T-cell (primary cell): Measurements from ENCODE around the gene LCK. TPM values are rescaled to one million over a fixed set of nuclear protein-coding genes. Genes with fewer than 3 reads are reported as not detected.

Experiments
- ATAC-seq, 4 experiments: fragments of 200-7000 bp in 3 of 4; fragments of 150-1000 bp in 1 of 4; cut with Tn5 transposase; replicated peaks in 1 of 4; 1 replicate in 3 of 4; 2 replicates in 1 of 4; pipeline ENCODE4 v1.10.0; 2021; ENCODE audit warnings: moderate library complexity in 3 of 4, mild to moderate bottlenecking in 2 of 4, moderate number of reproducible peaks in 1 of 4
- CTCF ChIA-PET, 2 donors: fragments of 300-600 bp; sonication (Branson Sonifier 250); formaldehyde crosslinking; loops; one replicate each; lab custom pipeline; 2022; ENCODE audit warnings: antibody characterized with exemption in 2 of 2; lab: Charles Lee
- POLR2A ChIA-PET, 2 donors: fragments of 300-600 bp; sonication (Branson Sonifier 250); formaldehyde crosslinking; loops; one replicate each; lab custom pipeline; 2022; ENCODE audit warnings: antibody characterized with exemption in 2 of 2; lab: Charles Lee
- DNase-seq, 35 experiments: peaks; one replicate each; pipeline versions ENCODE4 v3.0.0 to v3.0.0-alpha.2; 2013 to 2023
- H3K27ac ChIP-seq: one replicate; pipeline ENCODE4 v1.5.1; 2013; ENCODE audit warnings: low read length
- H3K27me3 ChIP-seq, 2 experiments: replicated peaks in 1 of 2; 1 replicate in 1 of 2; 2 replicates in 1 of 2; pipeline versions ENCODE4 v1.6.1 to v1.7.0; 2013; ENCODE audit warnings: low read length in 1 of 2, mixed read lengths in 1 of 2; ENCODE audit not compliant: control insufficient read depth in 2 of 2, insufficient read depth in 2 of 2; ENCODE audit errors: extremely low read depth in 1 of 2
- H3K36me3 ChIP-seq, 2 donors: 1 replicate in 1 of 2; 2 replicates in 1 of 2; pipeline versions ENCODE4 v1.6.1 to v1.7.0; 2013; ENCODE audit warnings: low read length in 1 of 2; ENCODE audit not compliant: control insufficient read depth in 2 of 2, insufficient read depth in 1 of 2; ENCODE audit errors: extremely low read depth in 1 of 2
- H3K4me1 ChIP-seq, 2 experiments: 1 replicate in 1 of 2; 2 replicates in 1 of 2; pipeline versions ENCODE4 v1.6.1 to v1.7.0; 2013; ENCODE audit warnings: low read length in 2 of 2, mixed read lengths in 1 of 2; ENCODE audit not compliant: insufficient read depth in 2 of 2, control insufficient read depth in 1 of 2; ENCODE audit errors: extremely low read depth in 1 of 2
- H3K4me3 ChIP-seq, 2 donors: 1 replicate in 1 of 2; 2 replicates in 1 of 2; pipeline versions ENCODE4 v1.5.1 to v1.7.0; 2013; ENCODE audit warnings: mild to moderate bottlenecking in 2 of 2, low read length in 1 of 2, moderate library complexity in 1 of 2; ENCODE audit not compliant: control insufficient read depth in 1 of 2; ENCODE audit errors: extremely low read depth in 1 of 2
- H3K9me3 ChIP-seq: 2 replicates; pipeline ENCODE4 v1.7.0; 2013
- H3K27ac Mint-ChIP-seq, 2 donors: one replicate each; pipeline ENCODE4 v1.8.0; 2020 to 2021; ENCODE audit warnings: mild to moderate bottlenecking in 2 of 2, mixed read lengths in 2 of 2
- H3K27me3 Mint-ChIP-seq, 2 donors: one replicate each; pipeline ENCODE4 v1.8.0; 2021 to 2022; ENCODE audit warnings: mixed read lengths in 2 of 2
- H3K36me3 Mint-ChIP-seq: one replicate; pipeline ENCODE4 v1.8.0; 2021; ENCODE audit warnings: mixed read lengths
- H3K4me1 Mint-ChIP-seq, 3 donors: one replicate each; pipeline ENCODE4 v1.8.0; 2020 to 2022; ENCODE audit warnings: mixed read lengths in 3 of 3, mild to moderate bottlenecking in 1 of 3
- H3K4me3 Mint-ChIP-seq, 3 donors: one replicate each; pipeline ENCODE4 v1.8.0; 2020 to 2022; ENCODE audit warnings: mild to moderate bottlenecking in 3 of 3, mixed read lengths in 3 of 3, moderate library complexity in 3 of 3
- H3K9me3 Mint-ChIP-seq, 3 donors: one replicate each; pipeline ENCODE4 v1.8.0; 2020 to 2022; ENCODE audit warnings: mixed read lengths in 3 of 3
- WGBS: methylation state at CpG from one replicate; pipeline ENCODE4 v1.1.5; 2013; ENCODE audit warnings: missing lambda C conversion rate; ENCODE audit not compliant: insufficient coverage; 5-methylcytosine and 5-hydroxymethylcytosine counted together
- total RNA-seq, 35 experiments: library from RNA in 6 of 35; stranded (reverse) in 6 of 35; fragments of 120-200 nt in 1 of 35; gene quantifications; one replicate each; pipeline versions ENCODE4 v1.2.1 to v1.2.4 and lab custom pipeline; 2013 to 2026

Gene LCK
- total RNA-seq, 5 donors from 2014 or later (not counting 1 experiment from before 2014, with no cell fraction given) = 341 to 489 (median 428) TPM

- DNase-seq (peak; percentile 76 to 95 (median 88)), ATAC-seq (peak; percentile 95 to 98 (median 96))
- H3K4me3 Mint-ChIP-seq = peak within 1 kb of the TSS; percentile 90 to 96 (median 94)
- Histone ChIP-seq H3K27me3 (no peaks in the 10 kb centered on the region), H3K27ac (peak within 1 kb of the TSS; percentile 97), H3K9me3 (no peaks in the 10 kb centered on the region), H3K4me3 (peak within 1 kb of the TSS; percentile 89 to 98), H3K36me3 (peaks cover 11 to 36% of the 10 kb centered on the region in 2 donors), H3K4me1 (peaks cover 21 to 33% of the 10 kb centered on the region in 2 experiments)
- H3K9me3 Mint-ChIP-seq = no peaks in the 10 kb centered on the region
- H3K27ac Mint-ChIP-seq = peak within 1 kb of the TSS; percentile 92 to 97
- peaks cover 24 to 54% (median 45%) of the 10 kb centered on the region in 3 donors for H3K4me1 Mint-ChIP-seq
- ChIA-PET CTCF (interaction anchor here in 1 of 2 donors (0.6 to 0.8 kb wide), 2 partner anchors 26 to 162 kb away, joined by 3 read pairs; no protein-coding TSS in a partner anchor), POLR2A (interaction anchor here in 1 of 2 donors (0.6 kb wide), 1 partner anchor 43 kb away, joined by 6 read pairs; no protein-coding TSS in a partner anchor)
- H3K36me3 Mint-ChIP-seq = peaks cover 22% of the 10 kb centered on the region
- H3K27me3 Mint-ChIP-seq = no peaks in the 10 kb centered on the region
- under 1% methylated on average over 28 of the region's 46 CpGs for WGBS
These were observed 28.9 kb upstream of the LCK start, which contains the start of the genes EIF3I and TMEM234 for GRCh38 chr1:32221980-32222755. EIF3I (plus strand) TSS chr1:32222407; CDS start chr1:32222442, 35 bp downstream. TMEM234 (minus strand) TSS chr1:32222353; CDS start chr1:32222322, 31 bp downstream.

- POLR2A ChIA-PET = interaction anchor here (0.6 to 1.2 kb wide), 5 partner anchors 17 to 171 kb away, joined by 3 to 4 read pairs (median 4); partner anchors contain the start of gene BSDC1 (in 1 of the 2)
- Histone ChIP-seq H3K27me3 (no peaks in the 10 kb centered on the region), H3K36me3 (peaks cover 16 to 47% of the 10 kb centered on the region in 2 donors), H3K27ac (no peak overlapping the region), H3K4me3 (no peak overlapping the region), H3K4me1 (peaks cover 21 to 33% of the 10 kb centered on the region in 2 experiments), H3K9me3 (no peaks in the 10 kb centered on the region)
- CTCF ChIA-PET = interaction anchor here in 1 of 2 donors (1.0 kb wide), 1 partner anchor 25 kb away, joined by 4 read pairs; no protein-coding TSS in a partner anchor
- Mint-ChIP-seq H3K4me3 (peak overlapping the region; percentile 90 to 96 (median 94)), H3K27ac (peak overlapping the region; percentile 66 to 97), H3K36me3 (peaks cover 33% of the 10 kb centered on the region), H3K9me3 (no peaks in the 10 kb centered on the region), H3K4me1 (peaks cover 24 to 56% (median 50%) of the 10 kb centered on the region in 3 donors), H3K27me3 (no peaks in the 10 kb centered on the region)
- no peak for DNase-seq
- no peak for ATAC-seq
- WGBS = 93% methylated on average over 3 of the region's 3 CpGs
These were observed 27.4 kb upstream of the LCK start for GRCh38 chr1:32223683-32224082.

- Mint-ChIP-seq H3K36me3 (peaks cover 34% of the 10 kb centered on the region), H3K4me1 (peaks cover 24 to 56% (median 50%) of the 10 kb centered on the region in 3 donors), H3K27ac (peak overlapping the region; percentile 48 to 66), H3K4me3 (peak overlapping the region; percentile 64 to 94 (median 90)), H3K9me3 (no peaks in the 10 kb centered on the region), H3K27me3 (no peaks in the 10 kb centered on the region)
- Histone ChIP-seq H3K4me3 (no peak overlapping the region), H3K4me1 (peaks cover 21 to 33% of the 10 kb centered on the region in 2 experiments), H3K9me3 (no peaks in the 10 kb centered on the region), H3K27me3 (no peaks in the 10 kb centered on the region), H3K36me3 (peaks cover 16 to 51% of the 10 kb centered on the region in 2 donors), H3K27ac (no peak overlapping the region)
- CTCF ChIA-PET = interaction anchor here in 1 of 2 donors (0.7 kb wide), 1 partner anchor 9 kb away, joined by 3 read pairs; no protein-coding TSS in a partner anchor
- 93% methylated on average over 3 of the region's 4 CpGs for WGBS
- ATAC-seq (no peak), DNase-seq (no peak)
- POLR2A ChIA-PET = no interaction called here
These were observed 26.8 kb upstream of the LCK start for GRCh38 chr1:32224285-32224684.

- Histone ChIP-seq H3K4me3 (no peak overlapping the region), H3K36me3 (peaks cover 16 to 63% of the 10 kb centered on the region in 2 donors), H3K4me1 (peaks cover 4 to 6% of the 10 kb centered on the region in 2 experiments), H3K9me3 (no peaks in the 10 kb centered on the region), H3K27ac (no peak overlapping the region), H3K27me3 (no peaks in the 10 kb centered on the region)
- Mint-ChIP-seq H3K4me3 (no peak overlapping the region), H3K4me1 (peaks cover 6 to 18% (median 18%) of the 10 kb centered on the region in 3 donors), H3K9me3 (no peaks in the 10 kb centered on the region), H3K36me3 (peaks cover 36% of the 10 kb centered on the region), H3K27ac (no peak overlapping the region), H3K27me3 (no peaks in the 10 kb centered on the region)
- CTCF ChIA-PET = interaction anchor here in 1 of 2 donors (1.1 kb wide), 1 partner anchor 13 kb away, joined by 3 read pairs; no protein-coding TSS in a partner anchor
- POLR2A ChIA-PET = interaction anchor here in 1 of 2 donors (0.6 to 1.7 kb wide), 2 partner anchors 10 to 62 kb away, joined by 3 to 12 read pairs; no protein-coding TSS in a partner anchor
- ATAC-seq (no peak), DNase-seq (no peak)
- WGBS = no CpG with 5 or more reads among the region's 3 CpGs
These were observed 22.3 kb upstream of the LCK start for GRCh38 chr1:32228771-32229170.

DNA sequence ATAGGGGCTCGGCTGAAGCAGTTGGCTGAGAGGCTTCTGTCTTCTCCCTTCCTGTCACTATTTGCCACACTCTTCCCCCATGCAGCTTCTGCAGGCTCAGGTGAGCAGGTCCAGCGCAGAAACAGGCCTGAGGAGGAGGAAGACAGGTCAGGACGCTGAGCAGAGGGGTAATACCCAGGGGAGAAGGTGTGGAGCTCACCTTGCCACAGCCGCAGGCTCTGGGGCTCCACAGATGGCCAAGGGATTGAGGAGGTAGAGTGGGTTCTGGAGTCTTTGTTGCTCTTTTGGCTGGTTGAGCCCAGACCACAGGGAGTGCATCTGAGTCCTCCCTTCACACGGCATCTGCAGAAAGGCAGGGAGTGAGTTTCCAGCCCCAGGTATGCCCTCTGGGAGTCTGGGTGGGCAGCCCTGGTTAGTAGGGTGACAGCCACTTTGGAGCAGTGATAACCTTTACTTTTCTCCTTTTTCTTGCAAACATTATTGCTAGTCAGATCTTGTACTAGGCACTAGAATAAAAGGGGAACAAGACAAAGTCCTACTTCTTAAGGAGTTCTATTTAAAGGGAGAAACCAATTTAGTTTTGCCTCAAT is 19.1 kb upstream of the LCK start:
- no peak overlapping the region for H3K4me3 Mint-ChIP-seq
- no peaks in the 10 kb centered on the region for H3K27me3 Mint-ChIP-seq
- peaks cover 25% of the 10 kb centered on the region for H3K36me3 Mint-ChIP-seq
- ATAC-seq (no peak), DNase-seq (no peak)
- no peaks in the 10 kb centered on the region for H3K9me3 Mint-ChIP-seq
- peaks cover 0 to 5% (median 5%) of the 10 kb centered on the region in 3 donors for H3K4me1 Mint-ChIP-seq
- POLR2A ChIA-PET = interaction anchor here in 1 of 2 donors (0.5 kb wide), 1 partner anchor 30 kb away, joined by 3 read pairs; no protein-coding TSS in a partner anchor
- H3K27ac Mint-ChIP-seq = peak overlapping the region in 1 of 2 donors; percentile 48
- CTCF ChIA-PET = interaction anchor here in 1 of 2 donors (0.6 kb wide), 1 partner anchor 11 kb away, joined by 3 read pairs; no protein-coding TSS in a partner anchor
- Histone ChIP-seq H3K27ac (no peak overlapping the region), H3K9me3 (no peaks in the 10 kb centered on the region), H3K27me3 (no peaks in the 10 kb centered on the region), H3K4me3 (no peak overlapping the region), H3K36me3 (peaks cover 6 to 40% of the 10 kb centered on the region in 2 donors), H3K4me1 (no peaks in the 10 kb centered on the region)
- WGBS = 100% methylated on average over 2 of the region's 5 CpGs
